Germinal center (tissue), 1 donor: ENCODE data around the gene DRC7.
"Not testable (repeated sequence)": the region's sequence is repeated elsewhere in the genome, so short reads cannot be mapped to it uniquely, and the experiment has no call there.

Experiments
- DNase-seq: peaks from one replicate; pipeline ENCODE4 v3.0.0; 2012; ENCODE audit warnings: mixed read lengths, low spot score

DRC7 gene

DNA sequence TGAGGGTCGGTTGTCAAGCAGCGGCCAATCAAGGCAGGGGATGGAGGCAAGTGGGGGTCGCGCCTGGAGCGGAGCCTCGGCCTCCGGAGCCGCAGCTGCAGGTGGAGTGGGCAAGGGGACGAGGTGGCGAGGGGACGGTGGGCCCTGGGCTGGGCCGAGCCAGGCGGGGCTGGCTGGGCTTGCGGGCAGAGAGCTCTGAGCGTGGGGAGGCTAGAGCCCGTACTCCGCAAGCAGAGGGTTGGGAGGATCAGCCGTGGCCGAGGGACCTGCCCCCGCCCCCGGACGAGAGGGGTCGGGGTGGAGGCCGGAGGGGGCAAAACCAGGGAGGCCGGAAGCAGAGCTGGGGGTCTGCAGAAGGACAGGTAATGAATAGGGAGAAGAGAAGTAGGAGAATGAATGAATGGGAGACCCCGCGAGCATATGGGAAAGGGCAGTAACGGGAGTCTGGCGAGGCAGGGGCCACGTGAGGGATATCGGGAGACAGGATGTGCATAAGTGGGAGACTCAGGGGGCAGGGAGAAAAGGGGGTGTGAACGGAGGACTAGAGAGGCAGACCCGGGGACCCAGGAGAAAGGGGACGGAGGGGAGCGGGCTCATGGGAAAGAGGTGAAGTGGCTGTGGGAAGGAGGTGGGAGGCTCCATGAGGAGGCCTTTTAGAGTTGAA, 41.3 kb downstream of the DRC7 start, which contains the start of gene KATNB1:
KATNB1 (plus strand) TSS at position 16 of the 664 bp plus-strand sequence. CDS start 1,474 bp downstream, outside the sequence.
- DNase-seq = no peak

DNA sequence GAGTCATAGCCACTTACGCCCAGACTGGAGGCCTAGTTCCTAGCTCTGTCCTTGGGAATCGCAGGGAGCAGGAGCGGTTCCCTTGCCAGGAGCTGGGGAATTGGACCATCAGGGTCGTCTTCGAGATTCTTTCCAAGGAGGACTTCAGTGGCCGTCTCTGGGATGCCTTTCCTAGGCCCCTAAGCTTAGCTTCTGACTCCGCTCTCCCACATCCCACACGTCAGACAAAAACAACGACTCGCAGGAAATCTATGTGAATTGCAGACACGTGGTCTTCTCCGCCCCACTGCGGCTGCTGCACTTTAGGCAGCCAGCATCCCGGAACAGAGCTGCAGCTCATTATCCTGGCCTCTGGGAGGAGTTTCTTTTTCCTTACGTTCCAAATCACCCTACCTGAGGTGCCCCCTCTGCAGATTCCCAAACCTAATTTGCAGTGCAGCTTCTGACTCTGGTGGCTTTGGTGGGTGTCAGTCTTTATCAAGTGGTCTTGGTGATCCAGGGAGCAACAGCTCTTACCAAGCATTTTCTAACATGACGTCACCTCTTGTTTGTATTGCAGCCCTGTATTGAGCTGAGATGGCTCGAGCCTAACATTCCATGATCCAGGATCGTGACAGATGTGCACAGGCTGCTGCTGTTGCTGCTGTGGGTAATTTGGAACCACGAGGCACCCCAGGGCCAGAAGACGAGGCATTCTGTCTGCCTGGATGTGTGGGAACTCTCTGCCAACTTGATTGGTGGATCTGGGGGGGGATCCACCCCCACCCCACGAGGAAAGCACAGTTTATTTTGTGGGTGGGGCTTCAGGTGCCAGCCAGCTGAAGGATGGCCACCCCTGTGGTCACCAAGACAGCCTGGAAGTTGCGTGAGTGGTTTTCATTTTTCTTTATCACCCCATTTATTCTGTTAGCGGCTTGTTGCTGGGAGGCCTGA, 42.1 kb downstream of the DRC7 start:
- peak; percentile 19 for DNase-seq

DNA sequence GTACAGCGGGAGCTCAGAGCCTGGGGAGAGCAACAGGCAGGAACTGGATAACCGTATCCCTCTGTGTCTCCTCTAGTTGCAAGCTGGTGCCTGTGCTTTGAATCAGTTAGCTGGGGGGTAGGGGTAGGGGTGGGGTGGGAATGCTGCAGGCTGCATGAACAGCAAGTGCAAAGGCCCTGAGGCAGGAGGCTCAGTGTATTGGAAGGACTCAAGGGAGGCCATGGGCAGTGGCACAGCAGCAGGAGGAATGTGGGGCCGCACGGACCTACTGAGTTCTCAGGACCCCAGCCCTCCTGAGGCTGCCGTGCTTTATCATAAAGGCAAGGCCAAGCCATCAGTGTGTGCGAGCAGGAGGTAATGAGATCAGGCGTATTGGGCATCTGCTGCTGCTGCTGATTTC, 44.2 kb downstream of the DRC7 start:
- DNase-seq = no peak

DNA sequence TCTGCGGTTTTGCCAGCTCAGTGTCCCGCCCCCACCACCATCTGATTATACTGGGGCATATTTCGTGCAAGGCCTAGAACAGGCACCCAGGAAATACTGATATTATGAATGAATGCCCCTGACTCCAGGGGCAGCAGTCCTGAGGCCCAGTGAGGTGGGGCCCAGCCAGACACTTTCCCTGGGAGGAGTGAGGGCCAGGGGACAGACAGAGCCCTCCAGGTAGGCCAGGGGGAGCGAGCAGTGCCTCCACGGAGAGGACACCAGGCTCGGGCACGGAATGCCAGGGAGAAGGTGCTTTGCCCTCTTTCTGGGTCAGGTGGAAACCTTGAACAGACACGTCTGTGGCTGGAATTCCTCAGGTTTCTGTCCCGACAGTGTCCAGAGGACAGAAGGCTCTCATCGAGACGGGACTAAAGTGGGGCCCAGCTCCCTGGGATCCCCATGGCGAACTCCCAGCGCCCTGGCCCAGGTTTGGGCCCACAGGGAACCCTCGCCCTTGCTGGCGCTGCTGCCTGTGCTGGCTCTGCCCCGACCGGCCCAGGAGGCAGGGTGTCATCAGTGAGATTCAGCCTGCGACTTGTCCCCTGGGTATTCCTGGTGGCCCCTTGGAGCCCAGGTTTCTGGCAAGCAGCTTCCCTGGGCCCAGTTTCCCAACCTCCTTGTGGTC, 45.3 kb downstream of the DRC7 start:
- no peak for DNase-seq

DNA sequence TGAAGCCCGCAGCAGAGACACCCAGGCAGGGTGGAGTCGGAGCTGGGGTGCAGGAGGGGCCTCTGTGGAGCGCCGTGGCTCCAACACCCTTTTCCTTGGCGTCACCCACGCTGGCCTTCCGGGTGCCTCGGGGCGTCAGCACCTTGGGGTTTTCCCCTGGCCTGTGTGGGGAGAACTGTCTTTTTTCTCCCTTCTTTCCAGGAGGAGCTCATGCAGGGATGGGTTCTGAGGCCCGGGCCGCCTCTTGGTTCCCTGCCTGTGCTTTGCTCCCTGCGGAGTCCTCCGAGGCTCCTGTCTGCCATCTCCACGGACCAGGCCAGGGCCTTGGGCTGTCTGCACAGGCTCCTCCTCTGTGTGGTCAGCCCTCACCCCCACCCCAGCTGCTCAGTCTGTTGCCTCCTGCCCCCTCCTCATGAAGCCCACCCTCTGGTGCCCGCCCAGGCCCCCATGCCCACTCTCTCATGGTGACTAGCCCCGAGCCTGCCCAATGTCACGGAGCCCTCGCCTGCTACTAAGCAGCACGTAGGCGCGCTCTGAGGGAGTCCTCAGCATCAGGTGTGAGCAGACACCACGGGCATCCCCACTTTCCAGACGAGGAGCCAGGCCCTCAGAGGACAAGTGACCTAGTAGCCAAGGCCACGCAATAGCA, 45.9 kb downstream of the DRC7 start:
- no peak for DNase-seq

DNA sequence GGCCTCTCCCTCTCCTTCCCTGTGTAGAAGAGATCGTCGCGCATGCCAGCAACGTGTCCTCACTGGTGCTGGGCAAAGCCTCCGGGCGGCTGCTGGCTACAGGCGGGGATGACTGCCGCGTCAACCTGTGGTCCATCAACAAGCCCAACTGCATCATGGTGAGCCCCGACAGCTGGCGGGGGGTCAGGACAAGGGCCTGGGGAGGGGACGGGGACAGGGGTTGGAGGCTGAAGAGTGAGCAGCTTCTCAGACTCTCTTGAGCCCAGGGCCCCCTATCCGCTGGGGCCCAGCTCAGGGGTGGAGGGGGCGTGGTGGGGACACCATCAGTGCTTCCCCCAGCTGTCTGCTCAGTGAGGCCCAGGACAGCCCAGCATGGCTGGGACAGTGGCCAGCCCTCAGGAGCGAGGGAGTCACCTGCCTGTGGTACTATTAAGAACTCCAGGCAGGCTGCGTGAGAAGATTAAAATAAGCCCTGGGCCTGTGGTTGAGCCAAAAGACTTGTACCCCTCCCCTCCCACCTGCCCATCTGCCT, 47.1 kb downstream of the DRC7 start:
- DNase-seq = no peak

DNA sequence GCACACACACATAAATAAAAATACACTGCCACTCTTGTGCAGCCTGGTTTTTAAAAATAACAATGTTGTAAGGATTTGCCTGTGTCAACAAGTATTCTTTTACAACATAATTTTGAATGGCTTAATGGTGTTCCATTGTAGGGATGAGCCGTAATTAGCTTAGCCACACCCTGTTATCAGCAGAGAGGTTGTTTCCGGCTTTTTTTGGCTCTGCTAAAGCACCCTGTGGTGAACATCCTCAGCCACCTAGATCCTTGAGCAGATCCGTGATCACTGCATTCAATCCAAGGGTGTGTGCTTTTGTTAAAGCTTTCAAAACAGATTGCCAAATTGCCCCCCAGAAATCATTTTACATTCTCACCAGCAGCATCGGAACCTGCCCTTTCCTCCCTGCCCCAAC, 47.9 kb downstream of the DRC7 start:
- no peak for DNase-seq

DNA sequence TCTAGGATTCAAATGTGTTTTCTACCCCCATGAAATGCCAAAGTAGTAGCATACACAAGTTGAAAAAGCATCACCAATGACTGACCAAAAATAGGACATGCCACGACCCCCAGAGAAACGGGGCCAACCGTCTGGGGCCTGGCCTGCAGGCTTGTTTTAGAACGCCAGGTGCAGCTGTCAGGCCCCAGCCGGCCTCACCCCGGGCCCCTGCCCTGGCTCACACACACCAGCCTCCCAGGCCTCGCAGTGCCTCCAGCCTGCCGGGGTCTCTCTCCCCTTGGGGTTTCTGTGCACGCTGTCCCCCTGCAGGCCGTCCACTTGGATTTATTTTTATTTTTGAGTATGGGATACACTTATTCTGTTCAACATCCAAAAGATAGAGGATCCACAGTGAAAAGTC, 48.9 kb downstream of the DRC7 start:
- no peak for DNase-seq

DNA sequence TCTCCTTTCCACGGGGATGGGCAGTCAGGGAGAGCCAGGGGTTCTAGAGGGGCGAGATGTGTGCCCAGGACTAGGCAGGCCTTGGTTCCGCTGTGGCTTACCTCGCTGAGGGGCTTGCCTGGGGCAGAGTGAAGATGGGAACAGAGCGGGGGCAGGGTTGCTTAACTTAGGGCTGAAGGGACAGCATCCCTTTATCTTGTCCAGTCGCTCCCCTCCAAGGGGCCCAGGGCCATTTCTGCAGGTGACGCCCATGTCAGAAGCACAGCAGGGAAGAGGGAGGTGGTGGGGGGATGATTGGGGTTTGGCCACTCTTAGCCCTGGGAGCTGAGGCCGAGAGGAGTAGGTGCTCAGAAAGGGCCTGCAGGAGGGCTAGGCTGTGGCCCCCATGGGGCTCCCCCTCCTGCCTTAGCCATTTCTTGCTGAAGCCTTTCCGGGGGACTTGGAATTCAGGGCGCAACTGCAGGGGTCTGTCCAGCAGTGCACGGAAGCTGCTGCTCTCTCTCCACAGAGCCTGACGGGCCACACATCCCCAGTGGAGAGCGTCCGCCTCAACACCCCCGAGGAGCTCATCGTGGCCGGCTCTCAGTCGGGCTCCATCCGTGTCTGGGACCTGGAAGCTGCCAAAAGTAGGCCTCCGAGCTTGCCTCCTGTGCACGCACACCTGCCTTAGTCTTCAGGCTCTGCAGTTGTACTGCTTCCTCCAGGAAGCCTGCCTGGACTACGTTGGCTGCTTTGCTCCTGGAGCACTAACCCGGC, 49.5 kb downstream of the DRC7 start:
- DNase-seq = no peak

DNA sequence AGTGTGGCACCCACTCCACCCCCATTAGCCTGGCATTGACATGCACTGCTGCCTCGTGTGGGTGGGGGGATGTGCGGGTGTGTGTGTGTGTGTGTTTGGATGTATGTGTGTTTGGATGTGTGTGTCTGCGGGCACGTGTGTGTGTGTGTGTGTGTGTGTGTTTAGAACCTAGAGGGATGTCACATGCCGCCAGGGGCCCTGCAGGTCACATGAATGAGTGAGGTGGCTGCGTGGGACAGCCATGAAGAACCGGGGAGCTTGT, 50.0 kb downstream of the DRC7 start:
- no peak for DNase-seq

DNA sequence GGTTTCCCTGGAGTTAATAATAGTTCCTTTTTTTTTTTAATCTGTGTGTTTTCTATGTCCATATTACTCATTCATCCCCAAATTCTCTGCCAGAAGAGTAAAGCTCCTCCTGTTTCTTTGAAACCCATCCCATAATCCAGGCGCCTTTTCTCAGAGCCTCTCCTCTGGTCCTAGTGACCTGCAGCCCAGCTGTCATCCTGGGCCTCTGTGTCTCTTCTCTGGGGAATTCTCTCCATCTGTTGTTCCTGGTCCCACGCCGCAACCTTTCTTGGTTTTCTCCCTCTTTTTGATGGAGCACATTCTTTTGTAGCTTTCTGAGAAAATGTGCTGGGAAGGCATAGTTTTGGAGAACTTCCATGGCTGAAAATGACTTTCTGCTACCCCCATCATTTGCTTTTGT, 51.2 kb downstream of the DRC7 start:
- DNase-seq = no peak

DNA sequence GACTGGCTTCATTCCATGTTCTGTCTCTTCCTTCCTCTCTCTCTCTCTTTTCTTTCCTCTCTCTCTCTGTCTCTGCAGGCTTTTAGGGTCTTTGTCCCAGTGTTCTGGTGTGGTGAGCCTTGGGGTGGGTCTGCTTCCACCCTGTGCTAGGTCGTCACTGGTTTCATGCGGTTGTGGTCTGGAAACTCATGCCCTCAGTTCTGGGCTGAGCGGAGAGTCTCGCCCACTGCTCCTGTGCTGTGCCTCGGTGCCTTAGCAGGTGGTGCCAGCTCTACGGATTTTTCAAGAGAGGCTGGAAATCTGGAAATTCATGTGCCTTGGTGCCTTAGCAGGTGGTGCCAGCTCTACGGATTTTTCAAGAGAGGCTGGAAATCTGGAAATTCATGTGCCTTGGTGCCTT, 51.7 kb downstream of the DRC7 start:
- DNase-seq = not testable (repeated sequence)

DNA sequence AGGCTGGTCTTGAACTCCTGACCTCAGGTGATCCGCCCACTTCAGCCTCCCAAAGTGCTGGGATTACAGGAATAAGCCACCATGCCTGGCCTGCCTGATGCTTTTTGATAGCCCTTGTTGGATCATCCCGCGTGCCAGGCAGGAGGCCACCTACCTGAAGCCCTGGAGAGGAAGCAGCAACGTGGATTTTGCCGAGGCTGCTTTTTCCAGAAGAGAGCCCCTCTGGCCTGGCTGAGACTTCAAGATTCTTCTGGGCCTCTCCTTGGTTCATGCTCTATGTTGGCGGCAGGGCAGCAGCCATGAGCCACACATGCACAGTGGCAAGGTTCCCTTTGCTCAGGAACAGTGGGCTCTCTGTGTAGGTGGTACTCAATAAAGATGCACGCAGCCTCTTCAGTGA, 52.5 kb downstream of the DRC7 start:
- DNase-seq = no peak

DNA sequence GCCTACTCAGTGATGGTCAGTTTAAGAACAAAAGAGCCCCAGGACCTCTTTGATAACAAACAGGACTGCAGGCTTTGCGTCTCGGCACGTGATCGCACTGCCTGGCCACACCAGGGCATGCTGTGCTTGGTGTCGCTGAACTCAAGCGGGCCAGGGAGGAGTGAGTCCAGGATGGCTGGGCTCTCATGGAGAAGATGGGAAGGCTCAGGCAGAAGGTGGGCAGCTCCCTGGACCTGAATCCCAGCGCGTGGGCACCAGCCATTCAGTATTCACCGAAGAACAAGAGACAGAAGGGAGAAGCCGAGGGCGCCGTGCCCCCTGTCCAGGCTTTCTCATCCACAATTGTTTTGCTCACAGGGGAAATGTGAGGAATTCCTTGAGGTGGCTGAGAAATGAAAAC, 52.9 kb downstream of the DRC7 start:
- no peak for DNase-seq

DNA sequence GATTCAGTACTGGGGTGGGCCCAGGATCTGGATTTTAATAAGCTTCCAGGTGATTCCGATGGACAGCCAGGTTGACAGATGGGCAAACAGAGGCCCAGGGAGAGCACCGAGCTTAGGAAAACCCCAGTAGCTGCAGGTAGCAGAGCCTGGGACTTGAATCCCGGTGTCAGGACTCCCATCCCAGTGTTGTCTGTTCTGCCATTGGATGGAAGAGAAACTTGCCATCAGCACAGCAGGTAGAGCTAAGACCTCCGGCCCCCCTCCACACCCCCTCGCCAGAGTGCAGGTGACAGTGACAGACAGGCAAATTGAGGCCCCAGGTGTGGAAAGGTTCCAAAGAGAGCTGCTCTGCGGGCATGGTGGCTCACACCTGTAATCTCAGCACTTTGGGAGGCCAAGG, 53.4 kb downstream of the DRC7 start:
- DNase-seq = no peak

DNA sequence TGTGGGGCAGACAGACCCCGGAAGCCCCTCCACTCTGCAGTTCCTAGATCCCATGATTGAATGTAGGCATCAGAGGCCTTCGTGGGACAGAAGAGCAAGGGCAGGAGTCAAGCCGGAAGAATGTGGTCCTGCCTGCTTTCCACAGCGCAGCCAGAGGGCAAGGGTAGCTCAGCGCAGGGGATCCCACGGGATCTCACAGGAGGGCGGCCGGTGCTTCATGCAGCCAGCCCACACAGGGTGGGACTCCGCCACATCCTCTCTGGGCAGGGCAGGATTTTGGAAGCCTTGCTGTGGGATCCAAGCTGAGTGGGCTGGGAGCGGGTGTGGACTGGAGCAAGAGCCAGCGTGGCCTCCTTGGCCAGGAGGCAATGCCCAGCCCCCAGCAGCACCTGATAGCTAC, 54.0 kb downstream of the DRC7 start:
- DNase-seq = no peak

DNA sequence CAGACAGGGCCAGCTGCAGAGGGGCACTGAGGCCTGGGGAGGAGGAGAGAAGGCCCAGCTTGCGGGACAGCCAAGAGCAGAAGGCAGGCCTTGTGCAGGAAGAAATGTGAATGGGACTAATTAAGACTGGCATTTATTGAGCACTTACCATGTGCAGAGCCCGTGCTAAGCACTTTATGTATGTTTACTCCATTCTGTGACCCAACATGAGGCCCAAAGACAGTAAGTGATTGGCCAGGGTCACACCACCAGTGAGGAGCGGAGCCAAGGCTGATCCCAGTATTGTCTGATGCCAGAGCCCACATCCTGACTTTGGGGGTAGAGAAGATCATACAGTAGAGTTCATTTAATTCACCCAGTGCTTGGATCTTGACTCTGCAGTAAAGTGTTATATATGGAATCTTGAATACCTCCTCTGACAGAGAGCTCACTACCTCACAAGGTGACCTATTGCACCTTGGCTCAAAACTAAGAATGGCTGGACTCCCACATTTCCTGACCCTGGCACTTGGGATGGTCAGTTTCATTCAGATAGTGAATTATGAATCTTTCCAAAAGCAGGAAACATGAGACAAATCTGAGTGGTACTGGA, 54.6 kb downstream of the DRC7 start:
- DNase-seq = no peak

DNA sequence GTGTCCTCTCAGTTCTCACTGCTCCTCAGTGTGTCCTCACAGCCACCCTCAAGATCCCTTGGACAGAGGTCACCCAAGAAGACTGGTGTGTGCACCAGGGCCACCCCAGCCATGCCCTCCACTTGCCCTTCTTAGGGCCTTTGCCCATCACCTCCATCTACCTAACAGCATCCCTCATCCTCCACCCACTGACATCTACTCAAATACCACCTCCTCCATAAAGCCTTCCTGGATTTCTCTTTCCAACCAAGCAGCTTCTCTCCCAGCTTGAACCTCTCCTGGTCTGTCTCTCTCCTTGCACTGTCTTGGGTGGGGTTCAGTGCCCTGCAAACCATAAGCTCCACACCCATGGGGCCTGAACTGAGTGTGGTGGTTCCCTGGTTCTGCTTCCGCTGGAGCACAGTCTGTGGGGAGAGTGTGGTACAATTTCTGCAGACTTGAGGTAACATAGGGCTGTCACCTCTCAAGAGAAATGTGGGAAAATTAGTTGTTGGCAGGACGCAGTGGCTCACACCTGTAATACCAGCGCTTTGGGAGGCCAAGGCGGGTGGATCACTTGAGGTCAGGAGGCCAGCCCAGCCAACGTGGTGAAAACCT, 55.3 kb downstream of the DRC7 start:
- no peak for DNase-seq

DNA sequence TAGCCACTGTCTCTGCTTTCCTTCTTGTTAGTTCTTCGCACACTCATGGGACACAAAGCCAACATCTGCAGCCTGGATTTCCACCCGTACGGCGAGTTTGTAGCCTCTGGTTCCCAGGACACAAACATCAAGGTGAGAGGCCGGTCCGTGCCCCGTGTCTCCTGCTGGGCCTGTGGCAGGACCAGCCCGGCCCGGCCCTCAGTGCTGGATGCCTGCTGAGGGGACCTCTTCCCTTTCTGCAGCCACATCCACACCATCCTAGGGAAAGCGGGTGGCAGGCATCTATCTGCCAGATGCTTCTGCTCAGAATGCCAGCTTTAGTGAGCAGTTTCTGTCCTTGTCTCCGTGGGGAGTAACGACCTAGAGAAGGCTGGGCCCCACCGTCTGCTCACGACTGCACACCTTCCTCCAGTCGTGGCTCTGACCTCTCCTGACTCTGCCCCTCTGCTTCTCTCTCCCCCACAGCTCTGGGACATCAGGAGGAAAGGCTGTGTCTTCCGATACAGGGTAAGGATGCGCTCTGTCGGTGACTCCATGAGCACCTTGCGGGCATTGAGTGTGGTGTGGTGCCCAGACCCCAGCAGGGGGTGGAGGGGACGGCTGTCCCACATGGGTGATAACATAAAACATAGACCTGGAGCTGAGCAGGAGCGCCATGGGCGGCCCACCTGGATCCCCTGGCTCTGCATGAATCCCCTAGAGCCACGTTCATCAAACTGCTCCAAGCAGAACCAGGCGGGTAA, 56.4 kb downstream of the DRC7 start:
- no peak for DNase-seq

DNA sequence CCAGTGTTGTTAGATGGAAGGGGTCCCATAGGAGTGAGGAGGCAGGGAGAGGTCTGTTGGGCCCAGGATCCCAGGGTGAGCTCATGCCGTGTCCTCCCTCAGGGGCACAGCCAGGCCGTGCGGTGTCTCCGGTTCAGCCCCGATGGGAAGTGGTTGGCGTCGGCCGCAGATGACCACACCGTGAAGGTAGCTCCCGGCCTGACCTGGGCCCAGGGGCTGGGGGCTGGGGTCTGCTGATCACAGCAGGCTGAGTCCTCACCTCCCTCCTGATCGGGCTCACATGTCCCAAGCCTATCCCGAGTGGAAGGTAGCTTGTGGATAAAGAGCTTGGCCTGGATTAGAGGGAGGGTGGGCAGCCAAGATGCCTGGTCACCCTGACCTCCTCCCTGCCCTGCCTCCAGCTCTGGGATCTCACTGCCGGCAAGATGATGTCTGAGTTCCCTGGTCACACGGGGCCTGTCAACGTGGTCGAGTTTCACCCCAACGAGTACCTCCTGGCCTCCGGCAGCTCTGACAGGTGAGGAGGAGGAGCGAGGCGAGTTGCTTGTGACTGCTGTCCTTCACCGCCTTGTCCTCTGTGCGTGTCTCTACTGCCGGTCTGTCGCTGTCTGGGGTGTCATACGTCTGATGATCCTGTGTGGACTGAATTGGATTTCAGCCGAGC, 57.1 kb downstream of the DRC7 start:
- DNase-seq = no peak
